ENCODE results near the gene KMT5B. TPM values are rescaled to one million over a fixed set of nuclear protein-coding genes. Genes with fewer than 3 reads are reported as not detected.
"Not testable (repeated sequence)": the region's sequence is repeated elsewhere in the genome, so short reads cannot be mapped to it uniquely, and the experiment has no call there.

The KMT5B gene
- polyA plus RNA-seq (ENCODE audit: insufficient read length in 3 of 3), result 10 to 100 TPM; 74.3 to 89.7 (median 78.5) TPM

- no peak for DNase-seq (ENCODE audit: low read depth in 3 of 3, low spot score in 2 of 3)
Observed at GRCh38 chr11:68213135-68213515, at the start of gene KMT5B. TSS of gene KMT5B (minus strand) at chr11:68213296. CDS start at chr11:68190076, 23,220 bp downstream.

GRCh38 chr11:68262544-68262827, 49.4 kb upstream of the KMT5B start:
- DNase-seq (ENCODE audit: low read depth in 3 of 3, low spot score in 2 of 3), result no peak

- no peak for DNase-seq (ENCODE audit: low read depth in 3 of 3, low spot score in 2 of 3)
Observed at GRCh38 chr11:68261749-68262543, 48.9 kb upstream of the KMT5B start.

- DNase-seq (ENCODE audit: low read depth in 3 of 3, low spot score in 2 of 3), result no peak
Observed at GRCh38 chr11:68261006-68261405, 47.9 kb upstream of the KMT5B start.

GRCh38 chr11:68260484-68260883, 47.4 kb upstream of the KMT5B start:
- DNase-seq (ENCODE audit: low read depth in 3 of 3, low spot score in 2 of 3), result no peak

- no peak for DNase-seq (ENCODE audit: low read depth in 3 of 3, low spot score in 2 of 3)
Observed at GRCh38 chr11:68259122-68259959, 46.2 kb upstream of the KMT5B start.

- no peak for DNase-seq (ENCODE audit: low read depth in 3 of 3, low spot score in 2 of 3)
Observed at GRCh38 chr11:68258363-68258765, 45.3 kb upstream of the KMT5B start.

- DNase-seq (ENCODE audit: low read depth in 3 of 3, low spot score in 2 of 3), result peak; percentile 65 to 69 (median 69)
Observed at GRCh38 chr11:68257477-68258362, 44.6 kb upstream of the KMT5B start.

GRCh38 chr11:68256331-68256741, 43.2 kb upstream of the KMT5B start:
- peak; percentile 18 to 29 (median 21) for DNase-seq (ENCODE audit: low read depth in 3 of 3, low spot score in 2 of 3)

- no peak for DNase-seq (ENCODE audit: low read depth in 3 of 3, low spot score in 2 of 3)
Observed at GRCh38 chr11:68255526-68255925, 42.4 kb upstream of the KMT5B start.

- no peak for DNase-seq (ENCODE audit: low read depth in 3 of 3, low spot score in 2 of 3)
Observed at GRCh38 chr11:68254421-68254820, 41.3 kb upstream of the KMT5B start.

- DNase-seq (ENCODE audit: low read depth in 3 of 3, low spot score in 2 of 3), result no peak
Observed at GRCh38 chr11:68251765-68252164, 38.7 kb upstream of the KMT5B start.

GRCh38 chr11:68244912-68245311, 31.8 kb upstream of the KMT5B start:
- not testable (repeated sequence) for DNase-seq (ENCODE audit: low read depth in 3 of 3, low spot score in 2 of 3)

GRCh38 chr11:68243847-68244246, 30.8 kb upstream of the KMT5B start:
- not testable (repeated sequence) for DNase-seq (ENCODE audit: low read depth in 3 of 3, low spot score in 2 of 3)

- no peak for DNase-seq (ENCODE audit: low read depth in 3 of 3, low spot score in 2 of 3)
Observed at GRCh38 chr11:68242616-68243015, 29.5 kb upstream of the KMT5B start.

- no peak for DNase-seq (ENCODE audit: low read depth in 3 of 3, low spot score in 2 of 3)
Observed at GRCh38 chr11:68231621-68232020, 18.5 kb upstream of the KMT5B start.

GRCh38 chr11:68229601-68230000, 16.5 kb upstream of the KMT5B start:
- no peak for DNase-seq (ENCODE audit: low read depth in 3 of 3, low spot score in 2 of 3)

GRCh38 chr11:68226421-68226820, 13.3 kb upstream of the KMT5B start:
- DNase-seq (ENCODE audit: low read depth in 3 of 3, low spot score in 2 of 3), result no peak

- no peak for DNase-seq (ENCODE audit: low read depth in 3 of 3, low spot score in 2 of 3)
Observed at GRCh38 chr11:68224606-68225005, 11.5 kb upstream of the KMT5B start.

GRCh38 chr11:68223275-68223674, 10.2 kb upstream of the KMT5B start:
- DNase-seq (ENCODE audit: low read depth in 3 of 3, low spot score in 2 of 3), result no peak

- DNase-seq (ENCODE audit: low read depth in 3 of 3, low spot score in 2 of 3), result no peak
Observed at GRCh38 chr11:68221406-68221805, 8.3 kb upstream of the KMT5B start.

Data from right renal cortex interstitium (tissue), 3 donors.